Trophoblast cell (in vitro differentiated cells and primary cell): Measurements from ENCODE around the gene CRYAA.

Source experiments
- DNase-seq, 2 donors: peaks; one replicate each; pipeline ENCODE4 v3.0.0-alpha.2; 2016
- H2AFZ ChIP-seq: 2 replicates; pipeline ENCODE4 v1.6.1; 2013; ENCODE audit warnings: low read length, moderate library complexity, mild to moderate bottlenecking; ENCODE audit not compliant: insufficient read depth, poor library complexity
- H2AK5ac ChIP-seq: 2 replicates; pipeline ENCODE4 v1.6.1; 2013; ENCODE audit warnings: mild to moderate bottlenecking, low read length
- H2BK120ac ChIP-seq: 2 replicates; pipeline ENCODE4 v1.6.1; 2013; ENCODE audit warnings: low read length, mild to moderate bottlenecking, moderate library complexity; ENCODE audit not compliant: insufficient read depth, poor library complexity
- H2BK12ac ChIP-seq: 2 replicates; pipeline ENCODE4 v1.6.1; 2013; ENCODE audit warnings: mild to moderate bottlenecking, low read length, moderate library complexity
- H2BK5ac ChIP-seq: 2 replicates; pipeline ENCODE4 v1.6.1; 2013; ENCODE audit warnings: low read length, low read depth, moderate library complexity, mild to moderate bottlenecking; ENCODE audit not compliant: poor library complexity
- H3K14ac ChIP-seq: 2 replicates; pipeline ENCODE4 v1.6.1; 2013; ENCODE audit warnings: mild to moderate bottlenecking, low read length
- H3K18ac ChIP-seq: 2 replicates; pipeline ENCODE4 v1.6.1; 2013; ENCODE audit warnings: mild to moderate bottlenecking, low read length
- H3K23ac ChIP-seq: 2 replicates; pipeline ENCODE4 v1.6.1; 2013; ENCODE audit warnings: low read length
- H3K27ac ChIP-seq: 2 replicates; pipeline ENCODE4 v1.5.1; 2013; ENCODE audit warnings: low read depth, mild to moderate bottlenecking, inconsistent platforms, low read length, moderate library complexity
- H3K27me3 ChIP-seq: 2 replicates; pipeline ENCODE4 v1.6.1; 2013; ENCODE audit warnings: inconsistent platforms, mild to moderate bottlenecking, low read length, moderate library complexity; ENCODE audit not compliant: insufficient read depth
- H3K36me3 ChIP-seq, 2 experiments: 1 replicate in 1 of 2; 2 replicates in 1 of 2; pipeline ENCODE4 v1.6.1; 2013; ENCODE audit warnings: low read length in 2 of 2, mild to moderate bottlenecking in 2 of 2, moderate library complexity in 1 of 2; ENCODE audit not compliant: insufficient read depth in 2 of 2, control insufficient read depth in 1 of 2
- H3K4ac ChIP-seq: 2 replicates; pipeline ENCODE4 v1.6.1; 2013; ENCODE audit warnings: low read depth, mild to moderate bottlenecking, low read length, moderate library complexity
- H3K4me1 ChIP-seq, 2 experiments: 1 replicate in 1 of 2; 2 replicates in 1 of 2; pipeline ENCODE4 v1.6.1; 2013; ENCODE audit warnings: low read length in 2 of 2, mild to moderate bottlenecking in 2 of 2, moderate library complexity in 1 of 2; ENCODE audit not compliant: insufficient read depth in 2 of 2, control insufficient read depth in 1 of 2
- H3K4me2 ChIP-seq: 2 replicates; pipeline ENCODE4 v1.6.1; 2013; ENCODE audit warnings: inconsistent platforms, mild to moderate bottlenecking, low read length, moderate library complexity
- H3K4me3 ChIP-seq: 2 replicates; pipeline ENCODE4 v1.5.1; 2013; ENCODE audit warnings: mild to moderate bottlenecking, low read depth, low read length, inconsistent platforms
- H3K79me1 ChIP-seq: one replicate; pipeline ENCODE4 v1.6.1; 2013; ENCODE audit warnings: low read length
- H3K79me2 ChIP-seq: 2 replicates; pipeline ENCODE4 v1.6.1; 2013; ENCODE audit warnings: low read length, mild to moderate bottlenecking; ENCODE audit not compliant: control insufficient read depth, insufficient read depth, poor library complexity
- H3K9ac ChIP-seq: 2 replicates; pipeline ENCODE4 v1.6.1; 2013; ENCODE audit warnings: mild to moderate bottlenecking, low read length
- H3K9me3 ChIP-seq: 2 replicates; pipeline ENCODE4 v1.6.1; 2013; ENCODE audit warnings: low read depth, mild to moderate bottlenecking, control low read depth, inconsistent platforms, low read length; ENCODE audit not compliant: insufficient read depth
- H4K12ac ChIP-seq: 2 replicates; pipeline ENCODE4 v1.6.1; 2013; ENCODE audit warnings: low read depth, mild to moderate bottlenecking, low read length, moderate library complexity
- H4K8ac ChIP-seq: 2 replicates; pipeline ENCODE4 v1.6.1; 2013; ENCODE audit warnings: low read depth, mild to moderate bottlenecking, low read length, moderate library complexity
- H4K91ac ChIP-seq: one replicate; pipeline ENCODE4 v1.6.1; 2013; ENCODE audit warnings: low read depth, mild to moderate bottlenecking, low read length, moderate library complexity
- WGBS: extraction: QIAGEN DNeasy Blood & Tissue Kit; methylation state at CpG from one replicate; pipeline ENCODE4 v1.1.7; 2013; ENCODE audit warnings: missing lambda C conversion rate; ENCODE audit not compliant: insufficient read length, insufficient coverage; ENCODE audit errors: extremely low coverage; 5-methylcytosine and 5-hydroxymethylcytosine counted together

The CRYAA gene

DNA sequence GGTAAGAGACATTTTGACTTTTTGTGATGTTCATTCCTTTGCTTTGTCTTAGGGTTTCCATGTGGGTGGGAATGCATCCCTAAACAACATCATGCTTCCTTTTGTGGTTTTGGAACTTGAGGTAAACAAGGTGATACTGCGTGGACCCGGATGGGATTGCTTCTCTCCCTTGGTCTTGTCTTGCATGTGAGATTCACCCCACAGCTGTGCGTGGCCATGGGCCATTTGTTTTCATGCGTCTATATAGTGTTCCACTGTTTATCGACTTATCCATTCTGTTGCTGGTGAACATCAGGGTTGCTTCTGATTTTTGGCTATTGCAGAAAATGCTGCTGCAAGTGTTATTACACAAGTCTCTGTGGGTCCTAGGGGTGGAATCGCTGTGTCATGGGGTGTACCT, 21.1 kb downstream of the CRYAA start:
- Histone ChIP-seq H2AK5ac (no peak overlapping the region), H3K14ac (no peak overlapping the region), H3K4ac (no peak overlapping the region), H3K27me3 (no peaks in the 10 kb centered on the region), H2BK12ac (no peak overlapping the region), H4K91ac (no peak overlapping the region), H3K36me3 (no peaks in the 10 kb centered on the region), H3K4me3 (no peak overlapping the region), H3K4me1 (peaks cover 6 to 17% of the 10 kb centered on the region in 2 experiments), H2BK120ac (no peak overlapping the region), H3K23ac (no peak overlapping the region), H3K79me1 (peaks cover 2% of the 10 kb centered on the region), H4K8ac (no peak overlapping the region), H3K4me2 (no peak overlapping the region), H3K9ac (no peak overlapping the region), H3K79me2 (no peaks in the 10 kb centered on the region), H2AFZ (no peak overlapping the region), H4K12ac (no peak overlapping the region), H3K9me3 (peaks cover 4% of the 10 kb centered on the region), H3K27ac (no peak overlapping the region), H3K18ac (no peak overlapping the region), H2BK5ac (no peak overlapping the region)
- WGBS, result no CpG with 5 or more reads among the region's 6 CpGs
- no peak for DNase-seq

DNA sequence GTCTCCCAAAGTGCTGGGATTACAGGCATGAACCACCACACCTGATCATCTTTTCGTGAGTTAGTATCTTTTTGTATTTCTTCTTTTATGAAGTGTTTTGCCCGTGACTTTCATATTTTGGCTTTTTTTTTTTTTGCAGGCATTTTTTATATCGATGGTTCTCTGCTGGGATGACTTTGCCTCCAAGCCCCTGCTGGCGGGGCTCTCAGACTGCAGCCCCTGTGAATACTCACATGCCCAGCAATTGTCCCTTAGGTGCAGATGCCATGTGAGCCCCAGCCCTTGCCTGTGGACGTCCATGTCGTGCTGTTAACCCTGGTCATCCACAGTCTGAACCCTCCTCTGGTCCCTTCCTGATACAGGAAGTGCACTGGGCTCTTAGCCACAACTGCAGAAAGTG, 21.7 kb downstream of the CRYAA start:
- DNase-seq, result no peak
- Histone ChIP-seq H3K79me2 (no peaks in the 10 kb centered on the region), H3K36me3 (no peaks in the 10 kb centered on the region), H2BK5ac (no peak overlapping the region), H4K12ac (no peak overlapping the region), H3K4me3 (no peak overlapping the region), H3K23ac (no peak overlapping the region), H2BK12ac (no peak overlapping the region), H3K4me1 (peaks cover 11 to 23% of the 10 kb centered on the region in 2 experiments), H3K9me3 (peaks cover 4% of the 10 kb centered on the region), H3K18ac (no peak overlapping the region), H3K4ac (no peak overlapping the region), H3K9ac (no peak overlapping the region), H3K27ac (no peak overlapping the region), H3K14ac (no peak overlapping the region), H3K79me1 (peaks cover 4% of the 10 kb centered on the region), H2AFZ (no peak overlapping the region), H3K27me3 (no peaks in the 10 kb centered on the region), H3K4me2 (no peak overlapping the region), H2AK5ac (no peak overlapping the region), H2BK120ac (no peak overlapping the region), H4K8ac (no peak overlapping the region), H4K91ac (no peak overlapping the region)
- WGBS, result no CpG with 5 or more reads among the region's 6 CpGs

DNA sequence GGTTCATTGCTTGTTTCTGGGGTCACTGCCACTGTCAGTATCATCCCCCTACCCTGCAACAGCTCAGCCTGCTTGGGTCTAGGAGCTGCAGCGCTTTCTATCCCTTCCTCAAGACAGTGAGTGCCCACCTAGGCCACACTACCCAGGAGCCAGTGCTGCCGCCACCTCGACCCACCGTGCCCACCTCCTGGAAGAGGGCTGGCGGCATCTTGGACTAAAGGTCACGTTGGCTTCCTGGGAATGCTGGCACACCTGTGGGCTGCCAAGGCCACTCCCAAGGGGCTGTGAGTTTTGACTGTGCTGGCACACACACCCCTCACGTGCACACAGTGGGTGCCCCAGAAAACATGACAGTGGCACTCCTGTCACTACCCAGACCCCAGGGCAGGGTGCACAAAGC, 22.1 kb downstream of the CRYAA start:
- Histone ChIP-seq H3K4me3 (no peak overlapping the region), H2AFZ (no peak overlapping the region), H3K27ac (no peak overlapping the region), H4K8ac (no peak overlapping the region), H2AK5ac (no peak overlapping the region), H2BK120ac (no peak overlapping the region), H3K4me1 (peaks cover 14 to 27% of the 10 kb centered on the region in 2 experiments), H3K79me1 (peaks cover 6% of the 10 kb centered on the region), H4K12ac (no peak overlapping the region), H3K14ac (no peak overlapping the region), H3K9me3 (peaks cover 4% of the 10 kb centered on the region), H3K36me3 (no peaks in the 10 kb centered on the region), H3K27me3 (no peaks in the 10 kb centered on the region), H3K4me2 (no peak overlapping the region), H4K91ac (no peak overlapping the region), H3K4ac (no peak overlapping the region), H3K18ac (no peak overlapping the region), H2BK5ac (no peak overlapping the region), H3K23ac (no peak overlapping the region), H3K79me2 (no peaks in the 10 kb centered on the region), H3K9ac (no peak overlapping the region), H2BK12ac (no peak overlapping the region)
- no peak for DNase-seq
- no CpG with 5 or more reads among the region's 7 CpGs for WGBS

DNA sequence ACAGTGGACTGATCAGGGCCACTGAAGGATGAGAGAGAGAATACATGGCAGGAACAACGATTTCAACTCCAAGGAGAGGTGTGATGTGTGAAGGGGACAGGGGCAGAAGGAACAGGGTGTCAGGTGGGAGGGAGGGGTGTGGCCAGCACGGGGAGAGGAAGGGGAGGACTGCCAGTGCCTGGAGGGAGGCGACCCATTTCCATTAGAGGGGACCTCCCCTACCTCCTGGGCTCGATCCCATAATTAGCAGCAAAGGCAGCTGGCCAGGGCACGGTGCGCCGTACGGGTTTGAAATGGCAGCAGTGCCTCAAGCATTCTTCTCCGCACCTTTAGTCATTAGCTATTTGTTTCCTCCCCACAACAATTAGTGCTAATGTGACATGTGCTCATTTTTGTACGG, 22.7 kb downstream of the CRYAA start:
- Histone ChIP-seq H3K4me3 (no peak overlapping the region), H3K4me2 (no peak overlapping the region), H4K91ac (no peak overlapping the region), H2BK5ac (no peak overlapping the region), H2BK120ac (no peak overlapping the region), H2AFZ (no peak overlapping the region), H3K4ac (no peak overlapping the region), H3K23ac (no peak overlapping the region), H3K14ac (no peak overlapping the region), H4K12ac (no peak overlapping the region), H2BK12ac (no peak overlapping the region), H3K79me1 (peaks cover 6% of the 10 kb centered on the region), H3K4me1 (peaks cover 20 to 31% of the 10 kb centered on the region in 2 experiments), H2AK5ac (no peak overlapping the region), H3K9me3 (peaks cover 4% of the 10 kb centered on the region), H3K36me3 (no peaks in the 10 kb centered on the region), H4K8ac (no peak overlapping the region), H3K79me2 (no peaks in the 10 kb centered on the region), H3K9ac (no peak overlapping the region), H3K18ac (no peak overlapping the region), H3K27me3 (no peaks in the 10 kb centered on the region), H3K27ac (no peak overlapping the region)
- DNase-seq, result no peak
- WGBS, result no CpG with 5 or more reads among the region's 10 CpGs
